Measurements from ENCODE around the gene ACAP2.
A peak's percentile ranks its signal among the peaks of the same experiment; 100 is the strongest.
"Not testable (repeated sequence)": the region's sequence is repeated elsewhere in the genome, so short reads cannot be mapped to it uniquely, and the experiment has no call there.

ACAP2 gene

GRCh38 chr3:195442573-195443390 lies at the start of gene ACAP2:
ACAP2 (minus strand) TSS chr3:195443020; CDS start chr3:195442847, 173 bp downstream.
- peak; percentile 99 for DNase-seq

GRCh38 chr3:195475614-195476013 lies 32.8 kb upstream of the ACAP2 start:
- DNase-seq = no peak

GRCh38 chr3:195475116-195475515 lies 32.3 kb upstream of the ACAP2 start:
- DNase-seq = not testable (repeated sequence)

- DNase-seq = no peak
Observed at GRCh38 chr3:195468841-195469240, 26.0 kb upstream of the ACAP2 start.

GRCh38 chr3:195468391-195468776 lies 25.6 kb upstream of the ACAP2 start:
- DNase-seq = no peak

GRCh38 chr3:195467641-195468390 lies 25.0 kb upstream of the ACAP2 start:
- DNase-seq = no peak

GRCh38 chr3:195466251-195466650 lies 23.4 kb upstream of the ACAP2 start:
- DNase-seq = no peak

- not testable (repeated sequence) for DNase-seq
Observed at GRCh38 chr3:195462922-195463321, 20.1 kb upstream of the ACAP2 start.

GRCh38 chr3:195462308-195462610 lies 19.4 kb upstream of the ACAP2 start:
- DNase-seq = no peak

GRCh38 chr3:195461594-195462307 lies 18.9 kb upstream of the ACAP2 start:
- DNase-seq = no peak

GRCh38 chr3:195460091-195460713 lies 17.4 kb upstream of the ACAP2 start:
- no peak for DNase-seq

- peak in 1 of 2 donors; percentile 61 for DNase-seq
Observed at GRCh38 chr3:195458316-195458717, 15.5 kb upstream of the ACAP2 start.

GRCh38 chr3:195455789-195456188 lies 13.0 kb upstream of the ACAP2 start:
- DNase-seq = no peak

GRCh38 chr3:195453236-195453635 lies 10.4 kb upstream of the ACAP2 start:
- DNase-seq = no peak

GRCh38 chr3:195451373-195452015 lies 8.7 kb upstream of the ACAP2 start:
- no peak for DNase-seq

- DNase-seq = peak in 1 of 2 donors; percentile 27
Observed at GRCh38 chr3:195450731-195451229, 8.0 kb upstream of the ACAP2 start.

GRCh38 chr3:195448205-195448875 lies 5.5 kb upstream of the ACAP2 start:
- no peak for DNase-seq

GRCh38 chr3:195447201-195447600 lies 4.4 kb upstream of the ACAP2 start:
- DNase-seq = no peak

GRCh38 chr3:195446359-195446758 lies 3.5 kb upstream of the ACAP2 start:
- DNase-seq = no peak

GRCh38 chr3:195445885-195446284 lies 3.1 kb upstream of the ACAP2 start:
- no peak for DNase-seq

GRCh38 chr3:195443391-195443989 lies 670 bp upstream of the ACAP2 start:
- no peak for DNase-seq

Data from CD4-positive, alpha-beta T cell treated with Interleukin-4 for 1 hour (primary cell).